ENCODE data around the gene C16orf54. TPM values are rescaled to one million over a fixed set of nuclear protein-coding genes. Genes with fewer than 3 reads are reported as not detected.
"Not testable (repeated sequence)": the region's sequence is repeated elsewhere in the genome, so short reads cannot be mapped to it uniquely, and the experiment has no call there.

The C16orf54 gene
- total RNA-seq, 1 experiment from 2014 or later, result 0.86 TPM

DNA sequence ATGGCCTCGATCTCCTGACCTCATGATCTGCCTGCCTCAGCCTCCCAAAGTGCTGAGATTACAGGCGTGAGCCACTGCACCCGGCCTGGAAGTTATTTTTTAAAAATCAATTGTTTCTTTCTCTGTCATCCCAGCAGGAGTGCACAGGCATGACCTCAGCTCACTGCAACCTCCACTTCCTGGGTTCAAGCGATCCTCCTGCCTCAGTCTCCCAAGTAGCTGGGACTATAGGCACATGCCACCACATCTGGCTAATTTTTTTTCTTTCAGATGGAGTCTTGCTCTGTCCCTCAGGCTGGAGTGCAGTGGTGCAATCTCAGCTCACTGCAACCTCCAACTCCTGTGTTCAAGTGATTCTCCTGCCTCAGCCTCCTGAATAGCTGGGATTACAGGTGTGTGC is 41.4 kb upstream of the C16orf54 start:
- DNase-seq, result not testable (repeated sequence)

DNA sequence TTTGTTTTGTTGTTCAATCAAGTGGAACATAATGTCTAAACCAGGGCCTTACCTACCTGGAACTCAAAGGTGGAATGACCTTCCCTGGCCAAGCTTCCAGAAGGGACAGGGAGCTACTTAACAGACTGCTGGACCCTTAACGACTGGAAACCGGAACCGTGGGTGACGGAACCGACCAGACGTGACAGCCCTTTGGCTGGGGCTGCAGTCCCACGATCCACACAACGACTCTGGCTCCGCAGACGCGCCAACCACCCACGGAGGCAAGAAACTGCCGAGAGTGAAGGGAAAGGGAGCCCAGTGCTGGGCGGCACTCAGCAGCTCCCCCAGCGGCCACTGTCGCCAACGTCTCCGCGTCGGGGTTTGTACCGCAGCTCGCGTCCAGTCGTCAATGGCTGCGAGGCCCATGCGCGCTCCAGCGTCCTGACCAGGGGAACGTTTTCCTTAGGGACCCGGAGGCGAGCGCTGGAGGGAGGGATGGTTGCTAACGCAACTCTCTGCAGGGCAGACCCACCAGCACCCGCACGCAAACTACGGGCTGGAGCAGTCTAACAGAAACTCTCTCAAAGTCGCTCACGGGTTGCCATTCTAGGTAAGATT is 39.2 kb upstream of the C16orf54 start:
- DNase-seq, result no peak
- Histone ChIP-seq H3K9ac (ENCODE audit: low read length) (no peak overlapping the region), H4K20me1 (ENCODE audit: insufficient read depth, low read depth, low read length) (no peaks in the 10 kb centered on the region), H3K4me1 (ENCODE audit: low read length) (peaks cover 6% of the 10 kb centered on the region), H3K27me3 (ENCODE audit: low read length) (no peaks in the 10 kb centered on the region), H3K27ac (ENCODE audit: low read length) (no peak overlapping the region), H3K9me3 (ENCODE audit: low read length) (no peaks in the 10 kb centered on the region), H3K4me3 (ENCODE audit: low read length) (no peak overlapping the region), H3K4me2 (ENCODE audit: low read depth, low read length, poor library complexity, severe bottlenecking) (no peak overlapping the region), H3K79me2 (ENCODE audit: low read length) (no peaks in the 10 kb centered on the region), H2AFZ (ENCODE audit: low read length) (no peak overlapping the region), H3K9me2 (replicated peaks; ENCODE audit: insufficient read depth, low read length) (no peaks in the 10 kb centered on the region), H3K36me3 (ENCODE audit: insufficient read depth, low read length) (no peaks in the 10 kb centered on the region)

More for the DNA sequence above, 41.4 kb upstream of the C16orf54 start:
- H3K9me3 ChIP-seq (ENCODE audit: low read length); H3K36me3 ChIP-seq (ENCODE audit: insufficient read depth, low read length); H3K4me3 ChIP-seq (ENCODE audit: low read length); H2AFZ ChIP-seq (ENCODE audit: low read length); H3K27ac ChIP-seq (ENCODE audit: low read length); H3K4me2 ChIP-seq (ENCODE audit: low read depth, low read length, poor library complexity, severe bottlenecking); H4K20me1 ChIP-seq (ENCODE audit: insufficient read depth, low read depth, low read length); H3K9me2 ChIP-seq (replicated peaks; ENCODE audit: insufficient read depth, low read length); H3K9ac ChIP-seq (ENCODE audit: low read length); H3K27me3 ChIP-seq (ENCODE audit: low read length): not testable (repeated sequence)
- H3K79me2 ChIP-seq (ENCODE audit: low read length), result peaks cover 16% of the 10 kb centered on the region
- H3K4me1 ChIP-seq (ENCODE audit: low read length), result peaks cover 13% of the 10 kb centered on the region

DNA sequence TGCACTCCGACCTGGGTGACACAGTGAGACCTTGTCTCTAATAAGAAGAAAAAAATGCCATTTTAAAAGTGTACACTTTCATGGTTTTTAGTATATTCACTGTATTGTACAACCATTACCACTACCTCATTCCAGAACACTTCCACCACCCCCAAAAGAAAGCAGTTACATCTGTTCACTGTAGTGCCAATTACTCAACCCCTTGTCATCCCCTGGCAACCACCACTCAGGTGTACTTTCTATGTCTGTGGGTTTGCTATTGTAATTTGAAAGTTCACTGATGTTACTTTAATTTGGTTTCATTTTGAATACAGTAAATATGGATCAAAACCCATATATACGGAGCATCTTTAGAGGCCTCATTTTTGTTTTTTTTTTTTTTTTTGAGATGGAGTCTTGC is 38.4 kb upstream of the C16orf54 start:
- Histone ChIP-seq H2AFZ (ENCODE audit: low read length) (no peak overlapping the region), H3K9me2 (replicated peaks; ENCODE audit: insufficient read depth, low read length) (no peaks in the 10 kb centered on the region), H4K20me1 (ENCODE audit: insufficient read depth, low read depth, low read length) (no peaks in the 10 kb centered on the region), H3K9me3 (ENCODE audit: low read length) (no peaks in the 10 kb centered on the region), H3K4me2 (ENCODE audit: low read depth, low read length, poor library complexity, severe bottlenecking) (no peak overlapping the region), H3K36me3 (ENCODE audit: insufficient read depth, low read length) (no peaks in the 10 kb centered on the region), H3K27me3 (ENCODE audit: low read length) (no peaks in the 10 kb centered on the region), H3K79me2 (ENCODE audit: low read length) (no peaks in the 10 kb centered on the region), H3K27ac (ENCODE audit: low read length) (no peak overlapping the region), H3K9ac (ENCODE audit: low read length) (no peak overlapping the region), H3K4me1 (ENCODE audit: low read length) (no peaks in the 10 kb centered on the region), H3K4me3 (ENCODE audit: low read length) (no peak overlapping the region)
- no peak for DNase-seq

DNA sequence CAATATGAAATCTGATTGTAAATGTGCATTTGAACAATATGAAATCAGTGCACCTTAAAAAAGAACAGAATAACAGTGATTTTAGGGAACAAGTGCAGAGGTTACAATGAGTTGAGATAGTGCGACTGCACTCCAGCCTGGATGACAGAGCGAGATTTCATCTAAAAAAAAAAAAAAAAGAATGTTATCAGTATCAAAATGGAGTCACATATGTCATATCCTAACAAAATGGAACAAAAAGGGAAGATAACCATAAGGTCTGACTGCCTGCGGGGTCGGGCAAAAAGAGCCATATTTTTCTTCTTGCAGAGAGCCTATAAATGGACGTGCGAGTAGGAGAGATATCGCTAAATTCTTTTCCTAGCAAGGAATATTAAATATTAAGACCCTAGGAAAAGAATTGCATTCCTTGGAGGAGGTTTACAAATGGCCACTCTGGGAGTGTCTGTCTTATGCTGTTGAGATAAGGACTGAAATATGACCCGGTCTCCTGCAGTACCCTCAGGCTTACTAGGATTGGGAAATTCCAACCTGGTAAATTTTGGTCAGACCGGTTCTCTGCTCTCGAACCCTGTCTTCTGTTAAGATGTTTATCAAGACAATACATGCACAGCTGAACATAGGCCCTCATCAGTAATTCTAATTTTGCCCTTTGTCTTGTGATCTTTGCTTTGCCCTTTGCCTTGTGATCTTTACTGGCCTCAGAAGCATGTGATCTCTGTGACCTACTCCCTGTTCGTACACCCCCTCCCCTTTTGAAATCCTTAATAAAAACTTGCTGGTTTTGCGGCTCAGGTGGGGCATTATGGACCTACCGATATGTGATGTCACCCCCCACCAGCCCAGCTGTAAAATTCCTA is 37.5 kb upstream of the C16orf54 start:
- not testable (repeated sequence) for H3K27ac ChIP-seq (ENCODE audit: low read length); H3K36me3 ChIP-seq (ENCODE audit: insufficient read depth, low read length); H4K20me1 ChIP-seq (ENCODE audit: insufficient read depth, low read depth, low read length); H3K4me1 ChIP-seq (ENCODE audit: low read length); H3K79me2 ChIP-seq (ENCODE audit: low read length); DNase-seq; H3K9ac ChIP-seq (ENCODE audit: low read length); H3K9me2 ChIP-seq (replicated peaks; ENCODE audit: insufficient read depth, low read length); H3K27me3 ChIP-seq (ENCODE audit: low read length); H3K4me3 ChIP-seq (ENCODE audit: low read length); H2AFZ ChIP-seq (ENCODE audit: low read length); H3K4me2 ChIP-seq (ENCODE audit: low read depth, low read length, poor library complexity, severe bottlenecking); H3K9me3 ChIP-seq (ENCODE audit: low read length)

DNA sequence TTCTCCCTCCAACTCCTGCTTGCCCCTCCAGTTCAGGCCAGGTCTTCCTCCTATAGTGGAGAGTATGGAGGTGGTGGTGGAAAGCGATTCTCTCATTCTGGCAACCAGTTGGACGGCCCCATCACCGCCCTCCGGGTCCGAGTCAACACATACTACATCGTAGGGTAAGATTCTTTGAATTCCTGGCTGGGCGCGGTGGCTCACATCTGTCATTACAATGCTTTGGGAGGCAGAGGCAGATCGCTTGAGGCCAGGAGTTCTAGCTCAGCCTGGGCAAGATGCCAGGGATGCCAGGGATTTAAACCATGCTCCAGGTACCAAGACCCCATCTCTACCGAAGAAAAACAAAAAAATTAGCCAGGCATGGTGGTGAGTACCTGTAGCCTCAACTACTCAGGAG is 33.7 kb upstream of the C16orf54 start:
- Histone ChIP-seq H4K20me1 (ENCODE audit: insufficient read depth, low read depth, low read length) (no peaks in the 10 kb centered on the region), H3K4me1 (ENCODE audit: low read length) (no peaks in the 10 kb centered on the region), H3K27ac (ENCODE audit: low read length) (no peak overlapping the region), H3K9me3 (ENCODE audit: low read length) (no peaks in the 10 kb centered on the region), H3K4me2 (ENCODE audit: low read depth, low read length, poor library complexity, severe bottlenecking) (no peak overlapping the region), H3K79me2 (ENCODE audit: low read length) (no peaks in the 10 kb centered on the region), H3K36me3 (ENCODE audit: insufficient read depth, low read length) (no peaks in the 10 kb centered on the region), H3K9me2 (replicated peaks; ENCODE audit: insufficient read depth, low read length) (no peaks in the 10 kb centered on the region), H3K4me3 (ENCODE audit: low read length) (no peak overlapping the region), H3K27me3 (ENCODE audit: low read length) (no peaks in the 10 kb centered on the region), H2AFZ (ENCODE audit: low read length) (no peak overlapping the region), H3K9ac (ENCODE audit: low read length) (no peak overlapping the region)
- no peak for DNase-seq

DNA sequence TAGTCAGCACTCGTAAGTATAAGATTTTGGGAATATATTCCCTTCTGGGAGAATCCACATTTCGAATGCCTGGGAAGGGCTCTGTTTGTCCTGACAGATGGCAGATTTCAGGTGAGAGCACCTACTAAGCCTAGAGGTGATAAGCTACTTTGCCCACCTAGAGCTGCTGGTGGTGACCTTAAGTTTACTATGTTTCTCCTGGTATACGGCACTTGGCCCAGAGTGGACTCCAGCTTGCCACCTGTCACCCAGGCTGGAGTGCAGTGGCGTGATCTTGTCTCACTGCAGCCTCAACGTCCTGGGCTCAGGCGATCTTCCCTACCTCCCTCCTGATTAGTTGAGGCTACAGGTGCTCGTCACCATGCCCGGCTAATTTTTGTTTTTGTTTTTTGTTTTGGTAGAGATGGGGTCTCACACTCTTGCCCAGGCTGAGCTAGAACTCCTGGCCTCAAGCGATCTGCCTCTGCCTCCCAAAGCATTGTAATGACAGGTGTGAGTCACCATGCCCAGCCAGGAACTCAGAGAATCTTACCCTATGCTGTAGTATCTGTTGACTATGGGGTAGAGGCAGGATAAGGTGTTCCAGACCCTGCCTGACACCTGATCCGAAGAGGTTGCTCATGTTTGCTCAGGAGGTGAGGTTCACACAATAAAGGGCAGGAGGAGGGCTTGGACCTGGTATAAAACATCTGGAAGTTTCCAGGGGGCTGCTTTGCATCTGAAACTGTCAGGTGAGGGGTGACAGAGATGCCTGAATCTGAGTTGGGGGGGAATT is 32.0 kb upstream of the C16orf54 start, which contains the start of gene ZG16:
Gene ZG16 (plus strand): TSS at position 681 of the 775 bp plus-strand sequence. CDS start 1,011 bp downstream, outside the sequence.
- Histone ChIP-seq H3K9me3 (ENCODE audit: low read length) (no peaks in the 10 kb centered on the region), H4K20me1 (ENCODE audit: insufficient read depth, low read depth, low read length) (no peaks in the 10 kb centered on the region), H3K9me2 (replicated peaks; ENCODE audit: insufficient read depth, low read length) (no peaks in the 10 kb centered on the region), H3K79me2 (ENCODE audit: low read length) (no peaks in the 10 kb centered on the region), H3K27me3 (ENCODE audit: low read length) (no peaks in the 10 kb centered on the region), H3K4me3 (ENCODE audit: low read length) (no peak within 1 kb of the TSS), H3K4me2 (ENCODE audit: low read depth, low read length, poor library complexity, severe bottlenecking) (no peak within 1 kb of the TSS), H3K27ac (ENCODE audit: low read length) (no peak within 1 kb of the TSS), H3K36me3 (ENCODE audit: insufficient read depth, low read length) (no peaks in the 10 kb centered on the region), H3K9ac (ENCODE audit: low read length) (no peak within 1 kb of the TSS), H3K4me1 (ENCODE audit: low read length) (no peaks in the 10 kb centered on the region), H2AFZ (ENCODE audit: low read length) (no peak within 1 kb of the TSS)
- no peak for DNase-seq

DNA sequence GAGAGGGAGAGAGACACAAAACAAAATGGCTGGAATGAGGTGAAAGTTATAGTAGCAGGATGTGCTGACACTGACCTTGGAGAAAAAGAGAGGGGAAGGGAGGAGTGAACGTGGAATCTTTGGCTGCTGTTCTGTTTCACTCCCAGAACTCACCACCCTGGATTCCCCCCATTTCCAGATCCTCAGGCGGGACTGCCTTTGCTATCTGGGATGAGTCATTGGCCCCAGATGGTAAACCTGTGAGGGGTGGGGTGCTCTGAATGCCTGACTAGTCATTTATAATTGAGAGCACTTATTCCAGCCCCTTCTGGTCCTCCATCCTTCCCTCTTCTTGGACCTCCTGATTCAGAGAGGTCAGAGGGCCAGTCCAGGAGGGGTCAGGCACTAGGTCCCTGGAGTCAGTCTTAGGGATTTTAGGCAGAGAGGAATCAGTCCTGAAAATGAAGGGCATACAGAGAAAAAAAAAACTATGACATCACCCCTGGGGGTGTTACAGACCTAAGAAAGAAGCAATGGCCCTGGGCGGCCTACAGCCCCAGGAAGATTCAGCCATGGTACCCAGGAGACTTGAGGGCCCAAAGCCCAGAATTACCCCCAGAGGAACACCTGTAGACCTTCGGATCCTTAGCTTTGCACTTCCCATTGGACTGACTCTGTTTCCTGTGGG is 30.1 kb upstream of the C16orf54 start:
- Histone ChIP-seq H3K4me3 (ENCODE audit: low read length) (no peak overlapping the region), H3K4me2 (ENCODE audit: low read depth, low read length, poor library complexity, severe bottlenecking) (no peak overlapping the region), H3K27ac (ENCODE audit: low read length) (no peak overlapping the region), H3K9ac (ENCODE audit: low read length) (no peak overlapping the region), H3K4me1 (ENCODE audit: low read length) (peaks cover 2% of the 10 kb centered on the region; the same call in 1 of the 2 replicates), H3K36me3 (ENCODE audit: insufficient read depth, low read length) (no peaks in the 10 kb centered on the region), H3K79me2 (ENCODE audit: low read length) (no peaks in the 10 kb centered on the region), H3K27me3 (ENCODE audit: low read length) (no peaks in the 10 kb centered on the region), H4K20me1 (ENCODE audit: insufficient read depth, low read depth, low read length) (no peaks in the 10 kb centered on the region), H2AFZ (ENCODE audit: low read length) (no peak overlapping the region), H3K9me2 (replicated peaks; ENCODE audit: insufficient read depth, low read length) (no peaks in the 10 kb centered on the region), H3K9me3 (ENCODE audit: low read length) (no peaks in the 10 kb centered on the region)
- no peak for DNase-seq

All from Karpas-422 (cell line).